ENCODE data around the gene ZFY.
"Not testable (repeated sequence)": the region's sequence is repeated elsewhere in the genome, so short reads cannot be mapped to it uniquely, and the experiment has no call there.

Gene ZFY

GRCh38 chrY:2973110-2973751, 38.0 kb downstream of the ZFY start:
- DNase-seq (ENCODE audit: low read depth): no peak

- DNase-seq (ENCODE audit: low read depth): no peak
These were observed 44.1 kb downstream of the ZFY start for GRCh38 chrY:2979283-2979682.

- DNase-seq (ENCODE audit: low read depth): no peak
These were observed 49.3 kb downstream of the ZFY start for GRCh38 chrY:2984491-2984890.

- not testable (repeated sequence) for DNase-seq (ENCODE audit: low read depth)
These were observed 52.0 kb downstream of the ZFY start for GRCh38 chrY:2987178-2987577.

GRCh38 chrY:2997369-2997768, 62.2 kb downstream of the ZFY start:
- not testable (repeated sequence) for DNase-seq (ENCODE audit: low read depth)

DNA sequence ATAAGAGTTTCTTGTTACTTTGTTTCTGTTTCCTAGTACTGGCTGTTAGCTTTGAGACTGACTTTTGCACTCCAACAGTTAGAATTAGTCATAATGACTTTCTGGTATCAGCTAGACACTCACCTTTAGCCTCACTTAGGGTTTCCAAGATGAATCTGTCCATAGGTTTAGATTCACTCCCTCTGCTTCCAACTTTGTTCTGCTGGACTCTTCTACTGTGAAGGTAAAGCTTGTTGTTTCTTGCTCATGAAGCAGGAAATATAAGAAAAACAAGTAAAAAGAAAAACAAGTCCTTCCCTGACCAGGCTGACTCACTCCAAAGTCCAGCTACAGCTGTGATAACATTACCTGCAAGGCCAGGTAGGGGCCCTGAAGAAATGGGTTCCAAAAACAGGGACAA, 67.0 kb downstream of the ZFY start:
- DNase-seq (ENCODE audit: low read depth): no peak

- DNase-seq (ENCODE audit: low read depth): no peak
These were observed 67.7 kb downstream of the ZFY start for GRCh38 chrY:3002680-3003515.

DNA sequence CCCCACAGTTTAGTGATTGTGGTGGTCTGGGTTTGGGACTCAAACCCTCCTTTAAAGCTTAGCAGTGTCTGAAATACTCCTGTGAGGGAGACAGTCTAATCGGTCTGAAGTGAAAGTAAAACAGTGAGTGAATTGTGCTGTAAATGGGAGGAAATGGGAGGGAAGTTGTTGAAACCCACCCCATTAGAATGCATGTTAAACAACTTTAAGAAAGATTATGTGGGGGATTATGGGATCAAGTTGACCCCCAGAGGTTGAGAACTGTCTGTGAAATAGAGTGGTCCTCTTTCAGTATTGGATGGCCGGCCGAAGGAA, 68.3 kb downstream of the ZFY start:
- DNase-seq (ENCODE audit: low read depth): no peak

DNA sequence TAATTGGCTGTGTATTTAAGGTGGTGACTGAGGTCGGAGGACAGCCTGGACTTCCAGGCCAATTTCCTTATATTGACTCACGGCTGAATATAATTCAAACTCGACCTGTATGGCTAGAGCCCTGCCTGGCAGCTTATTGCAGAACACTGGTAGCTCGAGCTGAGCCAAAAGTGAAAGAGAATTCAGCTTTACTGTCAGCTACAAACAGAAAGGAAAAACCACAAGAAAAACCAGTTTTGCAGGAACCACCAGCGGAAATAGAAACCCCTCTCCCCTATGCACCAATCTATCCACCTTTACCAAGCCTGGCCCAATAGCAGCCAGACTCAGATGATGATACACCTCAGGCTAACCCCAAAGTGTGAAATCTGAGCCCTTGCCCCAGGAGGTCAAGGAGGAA, 68.7 kb downstream of the ZFY start:
- DNase-seq (ENCODE audit: low read depth): no peak

GRCh38 chrY:3006031-3006430, 70.8 kb downstream of the ZFY start:
- DNase-seq (ENCODE audit: low read depth): not testable (repeated sequence)

GRCh38 chrY:3007967-3008366, 72.8 kb downstream of the ZFY start:
- DNase-seq (ENCODE audit: low read depth): no peak

- no peak for DNase-seq (ENCODE audit: low read depth)
These were observed 77.0 kb downstream of the ZFY start for GRCh38 chrY:3012226-3012625.

- DNase-seq (ENCODE audit: low read depth): no peak
These were observed 81.4 kb downstream of the ZFY start for GRCh38 chrY:3016594-3016993.

GRCh38 chrY:3018546-3018945, 83.4 kb downstream of the ZFY start:
- no peak for DNase-seq (ENCODE audit: low read depth)

DNA sequence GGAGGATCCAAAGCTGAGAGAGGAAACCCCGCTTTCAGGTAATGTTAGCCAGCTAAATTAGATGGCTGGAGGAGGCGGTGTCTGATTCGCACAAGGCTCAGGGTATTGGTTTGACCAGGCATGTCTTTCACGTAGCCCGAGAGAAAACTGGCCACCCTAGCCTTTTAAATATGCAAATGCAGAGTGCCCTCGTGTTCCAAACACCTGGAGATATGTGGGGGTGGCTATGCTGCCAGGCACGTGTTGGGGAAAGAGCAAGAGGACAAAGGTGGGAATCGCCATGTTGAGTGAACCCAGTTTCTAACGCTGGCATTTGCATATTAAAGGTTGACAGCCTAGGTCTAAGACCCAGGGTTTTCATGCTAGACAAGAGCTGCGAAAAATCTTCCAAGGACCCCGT, 84.4 kb downstream of the ZFY start:
- no peak for DNase-seq (ENCODE audit: low read depth)

- DNase-seq (ENCODE audit: low read depth): no peak
These were observed 86.0 kb downstream of the ZFY start for GRCh38 chrY:3021176-3021575.

GRCh38 chrY:3023606-3024005, 88.4 kb downstream of the ZFY start:
- DNase-seq (ENCODE audit: low read depth): no peak

DNA sequence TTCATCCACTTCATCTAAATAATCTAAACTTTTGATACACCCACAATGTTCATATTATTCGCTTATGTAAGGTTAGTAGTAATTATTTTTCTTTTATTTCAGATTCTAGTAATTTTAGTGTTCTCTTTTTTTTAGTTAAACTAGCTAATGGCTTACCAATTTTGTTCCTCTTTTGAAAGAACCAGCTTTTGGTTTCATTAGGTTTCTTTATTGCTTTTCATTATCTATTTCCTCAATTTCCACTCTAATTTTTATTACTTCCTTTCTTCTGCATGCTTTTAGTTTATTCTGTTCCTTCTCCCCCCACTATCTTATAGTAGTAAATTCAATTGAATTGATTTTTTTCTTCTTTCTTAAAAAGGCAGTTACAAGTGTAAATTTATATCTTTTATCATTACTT, 90.2 kb downstream of the ZFY start:
- DNase-seq (ENCODE audit: low read depth): no peak
